ENCODE results near the gene HSPA4.

Gene HSPA4

GRCh38 chr5:133124891-133125290 lies 73.1 kb downstream of the HSPA4 start:
- TF ChIP-seq FOXM1 (IDR thresholded peaks at IDR 0.05; ENCODE audit: borderline replicate concordance, low read depth): no peak
- no peak for TF ChIP-seq REST (IDR thresholded peaks at IDR 0.05; ENCODE audit: low read depth)
- TF ChIP-seq MAX (IDR thresholded peaks at IDR 0.05): no peak

- TF ChIP-seq REST (IDR thresholded peaks at IDR 0.05; ENCODE audit: low read depth): no peak
- TF ChIP-seq CEBPB (IDR thresholded peaks at IDR 0.05): no peak
- no peak for TF ChIP-seq ZBTB7A (IDR thresholded peaks at IDR 0.05; ENCODE audit: low read depth)
- TF ChIP-seq TAF1 (IDR thresholded peaks at IDR 0.05; ENCODE audit: low read depth): no peak
- no peak for TF ChIP-seq YY1 (IDR thresholded peaks at IDR 0.05; ENCODE audit: low read depth)
- TF ChIP-seq TEAD4 (IDR thresholded peaks at IDR 0.05): no peak
- no peak for TF ChIP-seq USF1 (IDR thresholded peaks at IDR 0.05)
- no peak for TF ChIP-seq CREB1 (IDR thresholded peaks at IDR 0.05; ENCODE audit: low read depth)
- no peak for TF ChIP-seq EP300 (IDR thresholded peaks at IDR 0.05; ENCODE audit: borderline replicate concordance)
- TF ChIP-seq RAD21 (IDR thresholded peaks at IDR 0.05; ENCODE audit: low read depth): no peak
- no peak for TF ChIP-seq EGR1 (IDR thresholded peaks at IDR 0.05)
- no peak for TF ChIP-seq NFIC (IDR thresholded peaks at IDR 0.05)
- no peak for TF ChIP-seq TCF12 (IDR thresholded peaks at IDR 0.05; ENCODE audit: low read depth)
- no peak for TF ChIP-seq MAX (IDR thresholded peaks at IDR 0.05)
- no peak for TF ChIP-seq FOXM1 (IDR thresholded peaks at IDR 0.05; ENCODE audit: borderline replicate concordance, low read depth)
Measured at GRCh38 chr5:133128066-133128465, 76.3 kb downstream of the HSPA4 start.

GRCh38 chr5:133129289-133129688 lies 77.5 kb downstream of the HSPA4 start:
- no peak for TF ChIP-seq TEAD4 (IDR thresholded peaks at IDR 0.05)
- no peak for TF ChIP-seq ZBTB7A (IDR thresholded peaks at IDR 0.05; ENCODE audit: low read depth)
- TF ChIP-seq EP300 (IDR thresholded peaks at IDR 0.05; ENCODE audit: borderline replicate concordance): no peak
- TF ChIP-seq CREB1 (IDR thresholded peaks at IDR 0.05; ENCODE audit: low read depth): no peak
- no peak for TF ChIP-seq CEBPB (IDR thresholded peaks at IDR 0.05)
- TF ChIP-seq TAF1 (IDR thresholded peaks at IDR 0.05; ENCODE audit: low read depth): no peak
- no peak for TF ChIP-seq USF1 (IDR thresholded peaks at IDR 0.05)
- no peak for TF ChIP-seq RAD21 (IDR thresholded peaks at IDR 0.05; ENCODE audit: low read depth)
- no peak for TF ChIP-seq TCF12 (IDR thresholded peaks at IDR 0.05; ENCODE audit: low read depth)
- no peak for TF ChIP-seq FOXM1 (IDR thresholded peaks at IDR 0.05; ENCODE audit: borderline replicate concordance, low read depth)
- no peak for TF ChIP-seq EGR1 (IDR thresholded peaks at IDR 0.05)
- TF ChIP-seq REST (IDR thresholded peaks at IDR 0.05; ENCODE audit: low read depth): no peak
- no peak for TF ChIP-seq YY1 (IDR thresholded peaks at IDR 0.05; ENCODE audit: low read depth)
- TF ChIP-seq NFIC (IDR thresholded peaks at IDR 0.05): no peak
- no peak for TF ChIP-seq MAX (IDR thresholded peaks at IDR 0.05)

GRCh38 chr5:133129950-133130349 lies 78.1 kb downstream of the HSPA4 start:
- TF ChIP-seq REST (IDR thresholded peaks at IDR 0.05; ENCODE audit: low read depth) (no peak), CREB1 (IDR thresholded peaks at IDR 0.05; ENCODE audit: low read depth) (no peak), MAX (IDR thresholded peaks at IDR 0.05) (no peak), TEAD4 (IDR thresholded peaks at IDR 0.05) (no peak), TCF12 (IDR thresholded peaks at IDR 0.05; ENCODE audit: low read depth) (no peak), FOXM1 (IDR thresholded peaks at IDR 0.05; ENCODE audit: borderline replicate concordance, low read depth) (no peak)
